Measurements from ENCODE around the gene XPNPEP2.
A peak's percentile ranks its signal among the peaks of the same experiment; 100 is the strongest.

XPNPEP2 gene

GRCh38 chrX:129780441-129781105 is 41.8 kb downstream of the XPNPEP2 start:
- no peak for DNase-seq

- DNase-seq = peak; percentile 89
Measured at GRCh38 chrX:129781134-129781672, 42.4 kb downstream of the XPNPEP2 start.

GRCh38 chrX:129781680-129782495 is 43.1 kb downstream of the XPNPEP2 start:
- DNase-seq = peak; percentile 50

GRCh38 chrX:129782706-129783105 is 43.9 kb downstream of the XPNPEP2 start:
- DNase-seq = no peak

GRCh38 chrX:129783291-129783713 is 44.5 kb downstream of the XPNPEP2 start:
- peak; percentile 44 for DNase-seq

GRCh38 chrX:129784371-129784770 is 45.6 kb downstream of the XPNPEP2 start:
- no peak for DNase-seq

GRCh38 chrX:129785160-129785947 is 46.6 kb downstream of the XPNPEP2 start:
- DNase-seq = no peak

- DNase-seq = no peak
Measured at GRCh38 chrX:129786210-129786651, 47.5 kb downstream of the XPNPEP2 start.

GRCh38 chrX:129787336-129788055 is 48.7 kb downstream of the XPNPEP2 start:
- no peak for DNase-seq

GRCh38 chrX:129788527-129788926 is 49.7 kb downstream of the XPNPEP2 start:
- DNase-seq = no peak

- DNase-seq = no peak
Measured at GRCh38 chrX:129790146-129790545, 51.4 kb downstream of the XPNPEP2 start.

- no peak for DNase-seq
Measured at GRCh38 chrX:129790808-129791207, 52.0 kb downstream of the XPNPEP2 start.

- DNase-seq = no peak
Measured at GRCh38 chrX:129791336-129791735, 52.6 kb downstream of the XPNPEP2 start.

GRCh38 chrX:129791961-129792570 is 53.3 kb downstream of the XPNPEP2 start:
- no peak for DNase-seq

- DNase-seq = no peak
Measured at GRCh38 chrX:129792586-129793291, 54.0 kb downstream of the XPNPEP2 start.

GRCh38 chrX:129793604-129794191 is 54.9 kb downstream of the XPNPEP2 start:
- no peak for DNase-seq

- DNase-seq = no peak
Measured at GRCh38 chrX:129795584-129795983, 56.8 kb downstream of the XPNPEP2 start.

GRCh38 chrX:129797251-129797906 is 58.6 kb downstream of the XPNPEP2 start:
- DNase-seq = no peak

- DNase-seq = no peak
Measured at GRCh38 chrX:129798456-129798855, 59.7 kb downstream of the XPNPEP2 start.

GRCh38 chrX:129798888-129799287 is 60.1 kb downstream of the XPNPEP2 start:
- peak; percentile 37 for DNase-seq
